ENCODE measurements around the gene AP1S2. TPM values are rescaled to one million over a fixed set of nuclear protein-coding genes. Genes with fewer than 3 reads are reported as not detected.

AP1S2 gene
- total RNA-seq, 1 donor from 2014 or later: 873 TPM

DNA sequence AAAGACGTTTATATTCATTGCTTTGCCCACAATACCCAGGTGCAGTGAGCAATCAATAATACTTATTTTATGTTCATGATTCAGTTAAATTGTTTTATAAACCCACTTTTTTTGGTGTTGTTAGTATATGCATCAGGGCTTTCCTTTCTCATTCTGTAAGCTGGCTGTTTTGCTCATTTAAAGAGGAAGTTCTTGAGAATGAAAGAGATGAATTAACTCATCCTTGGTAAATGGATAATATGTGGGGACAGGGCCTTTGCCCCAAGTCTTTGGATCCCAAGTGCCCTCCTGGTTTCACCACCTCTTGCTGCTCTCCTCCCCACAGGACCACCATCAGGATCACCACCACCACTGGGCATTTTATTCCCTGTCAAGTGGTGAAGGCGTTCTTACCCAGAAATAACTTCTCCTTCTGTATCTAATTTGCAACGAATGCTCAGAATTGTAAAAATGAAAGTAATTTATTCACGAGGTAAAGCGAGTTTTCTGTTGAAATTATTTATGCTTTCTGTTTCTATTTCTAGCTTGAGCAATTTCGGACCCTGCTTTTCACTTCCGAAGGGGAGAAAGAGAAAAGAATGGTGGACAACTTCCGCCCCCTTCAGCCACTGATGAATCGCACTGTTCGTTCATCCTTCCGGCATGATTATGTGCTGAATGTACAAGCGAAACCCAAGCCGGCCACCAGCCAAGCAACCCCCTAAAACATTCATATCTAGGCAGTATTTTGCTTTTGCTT is 72.5 kb downstream of the AP1S2 start:
- H3K4me1 Mint-ChIP-seq: no peaks in the 10 kb centered on the region
- Histone ChIP-seq H3K9me3 (ENCODE audit: low read depth) (no peaks in the 10 kb centered on the region), H3K27ac (no peak overlapping the region), H3F3A (ENCODE audit: low read depth) (no peaks in the 10 kb centered on the region), H3K4me3 (no peak overlapping the region), H2AFZ (replicated peaks) (no peak overlapping the region), H3K9ac (no peak overlapping the region), H3K27me3 (no peaks in the 10 kb centered on the region), H3K4me2 (no peak overlapping the region), H4K20me1 (ENCODE audit: low read depth) (no peaks in the 10 kb centered on the region), H3K36me3 (no peaks in the 10 kb centered on the region), H3K4me1 (no peaks in the 10 kb centered on the region), H3K79me2 (ENCODE audit: low read depth) (no peaks in the 10 kb centered on the region)
- no peaks in the 10 kb centered on the region for H3K9me3 Mint-ChIP-seq
- H3K27ac Mint-ChIP-seq: no peak overlapping the region
- H3K36me3 Mint-ChIP-seq: peaks cover 17% of the 10 kb centered on the region
- H3K4me3 Mint-ChIP-seq: no peak overlapping the region
- H3K27me3 Mint-ChIP-seq (ENCODE audit: insufficient read depth, low read depth): no peaks in the 10 kb centered on the region
- TF ChIP-seq EZH2 (IDR thresholded peaks at IDR 0.05) (no peak), EZH2phosphoT487 (IDR thresholded peaks at IDR 0.05) (no peak)
- TF ChIP-seq, protein P1, sequence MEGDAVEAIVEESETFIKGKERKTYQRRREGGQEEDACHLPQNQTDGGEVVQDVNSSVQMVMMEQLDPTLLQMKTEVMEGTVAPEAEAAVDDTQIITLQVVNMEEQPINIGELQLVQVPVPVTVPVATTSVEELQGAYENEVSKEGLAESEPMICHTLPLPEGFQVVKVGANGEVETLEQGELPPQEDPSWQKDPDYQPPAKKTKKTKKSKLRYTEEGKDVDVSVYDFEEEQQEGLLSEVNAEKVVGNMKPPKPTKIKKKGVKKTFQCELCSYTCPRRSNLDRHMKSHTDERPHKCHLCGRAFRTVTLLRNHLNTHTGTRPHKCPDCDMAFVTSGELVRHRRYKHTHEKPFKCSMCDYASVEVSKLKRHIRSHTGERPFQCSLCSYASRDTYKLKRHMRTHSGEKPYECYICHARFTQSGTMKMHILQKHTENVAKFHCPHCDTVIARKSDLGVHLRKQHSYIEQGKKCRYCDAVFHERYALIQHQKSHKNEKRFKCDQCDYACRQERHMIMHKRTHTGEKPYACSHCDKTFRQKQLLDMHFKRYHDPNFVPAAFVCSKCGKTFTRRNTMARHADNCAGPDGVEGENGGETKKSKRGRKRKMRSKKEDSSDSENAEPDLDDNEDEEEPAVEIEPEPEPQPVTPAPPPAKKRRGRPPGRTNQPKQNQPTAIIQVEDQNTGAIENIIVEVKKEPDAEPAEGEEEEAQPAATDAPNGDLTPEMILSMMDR (IDR thresholded peaks at IDR 0.05): no peak
- DNase-seq (ENCODE audit: low spot score): no peak

Other genes with a start within 250 kb of the AP1S2 start
- 2.0 and 3.5 TPM in 2 replicates for gene CLTRN, start 190.0 kb downstream of the AP1S2 start, total RNA-seq (ENCODE audit: low replicate concordance)
- gene CA5B, start 116.5 kb downstream of the AP1S2 start, total RNA-seq (ENCODE audit: low replicate concordance): 5.6 and 6.7 TPM in 2 replicates
- gene ZRSR2, start 64.3 kb downstream of the AP1S2 start, total RNA-seq (ENCODE audit: low replicate concordance): 8.6 and 15.2 TPM in 2 replicates